ENCODE results near the gene COL4A2.

Gene COL4A2

DNA sequence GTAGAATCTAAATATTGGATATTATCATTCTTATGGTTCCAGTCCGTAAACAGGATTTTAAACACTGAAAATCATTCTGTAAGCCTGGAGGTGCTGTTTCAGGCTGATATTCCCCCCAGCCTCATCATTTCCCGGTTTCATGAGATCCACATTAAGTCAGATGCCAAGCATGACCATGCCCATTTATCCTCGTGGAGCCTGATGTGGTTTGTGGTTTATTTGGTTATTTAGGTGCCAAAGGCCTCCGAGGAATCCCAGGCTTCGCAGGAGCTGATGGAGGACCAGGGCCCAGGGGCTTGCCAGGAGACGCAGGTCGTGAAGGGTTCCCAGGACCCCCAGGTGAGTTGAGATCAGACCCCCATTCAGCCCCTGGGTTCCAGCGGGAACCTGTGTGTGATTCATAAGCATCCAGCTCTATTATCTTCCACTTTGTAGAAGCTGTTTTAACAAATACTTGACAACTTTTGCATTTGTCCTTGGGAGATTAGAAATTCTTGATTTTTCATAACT is 162.0 kb downstream of the COL4A2 start:
- H3K9ac ChIP-seq (ENCODE audit: low read depth, low read length, poor library complexity, severe bottlenecking): no peak overlapping the region
- no peaks in the 10 kb centered on the region for H3K36me3 ChIP-seq (ENCODE audit: insufficient read depth, low read length)
- peaks cover 18% of the 10 kb centered on the region for H3K4me1 ChIP-seq (ENCODE audit: insufficient read depth, low read length, poor library complexity, severe bottlenecking)

DNA sequence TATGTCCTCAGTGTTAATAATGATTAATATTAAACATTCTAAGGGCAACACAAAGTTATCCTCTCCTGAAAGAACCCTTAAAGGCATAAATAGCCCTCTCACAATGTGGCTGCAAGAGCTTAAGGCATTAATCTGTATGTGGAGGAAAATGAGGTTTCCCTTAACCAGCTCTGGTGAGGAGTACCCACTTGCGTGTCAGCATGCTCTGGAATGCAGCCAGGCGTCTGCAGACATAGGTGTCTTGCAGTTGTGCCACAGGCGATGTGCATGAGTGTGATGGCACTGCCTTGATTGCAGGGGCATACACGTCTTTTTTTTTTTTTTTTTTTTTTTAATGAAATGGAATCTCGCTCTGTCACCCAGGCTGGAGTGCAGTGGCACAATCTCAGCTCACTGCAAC is 162.5 kb downstream of the COL4A2 start:
- Histone ChIP-seq H3K4me3 (ENCODE audit: low read length, poor library complexity, severe bottlenecking) (no peak overlapping the region), H3K9ac (ENCODE audit: low read depth, low read length, poor library complexity, severe bottlenecking) (no peak overlapping the region), H3K27me3 (ENCODE audit: insufficient read depth, low read length, poor library complexity, severe bottlenecking) (no peaks in the 10 kb centered on the region), H2AFZ (ENCODE audit: low read length) (no peak overlapping the region), H3K9me2 (replicated peaks; ENCODE audit: low read depth, low read length) (no peaks in the 10 kb centered on the region), H3K4me2 (ENCODE audit: low read depth, low read length, poor library complexity, severe bottlenecking) (no peak overlapping the region), H3K79me2 (ENCODE audit: insufficient read depth, low read length) (peaks cover 6% of the 10 kb centered on the region; the same call in 1 of the 2 replicates), H3K36me3 (ENCODE audit: insufficient read depth, low read length) (no peaks in the 10 kb centered on the region), H3K9me3 (ENCODE audit: insufficient read depth, low read depth, low read length) (no peaks in the 10 kb centered on the region), H3F3A (ENCODE audit: low read depth) (no peaks in the 10 kb centered on the region), H4K20me1 (ENCODE audit: insufficient read depth, low read length, poor library complexity, severe bottlenecking) (no peaks in the 10 kb centered on the region), H3K4me1 (ENCODE audit: insufficient read depth, low read length, poor library complexity, severe bottlenecking) (peaks cover 18% of the 10 kb centered on the region)
- TF ChIP-seq, protein P1, sequence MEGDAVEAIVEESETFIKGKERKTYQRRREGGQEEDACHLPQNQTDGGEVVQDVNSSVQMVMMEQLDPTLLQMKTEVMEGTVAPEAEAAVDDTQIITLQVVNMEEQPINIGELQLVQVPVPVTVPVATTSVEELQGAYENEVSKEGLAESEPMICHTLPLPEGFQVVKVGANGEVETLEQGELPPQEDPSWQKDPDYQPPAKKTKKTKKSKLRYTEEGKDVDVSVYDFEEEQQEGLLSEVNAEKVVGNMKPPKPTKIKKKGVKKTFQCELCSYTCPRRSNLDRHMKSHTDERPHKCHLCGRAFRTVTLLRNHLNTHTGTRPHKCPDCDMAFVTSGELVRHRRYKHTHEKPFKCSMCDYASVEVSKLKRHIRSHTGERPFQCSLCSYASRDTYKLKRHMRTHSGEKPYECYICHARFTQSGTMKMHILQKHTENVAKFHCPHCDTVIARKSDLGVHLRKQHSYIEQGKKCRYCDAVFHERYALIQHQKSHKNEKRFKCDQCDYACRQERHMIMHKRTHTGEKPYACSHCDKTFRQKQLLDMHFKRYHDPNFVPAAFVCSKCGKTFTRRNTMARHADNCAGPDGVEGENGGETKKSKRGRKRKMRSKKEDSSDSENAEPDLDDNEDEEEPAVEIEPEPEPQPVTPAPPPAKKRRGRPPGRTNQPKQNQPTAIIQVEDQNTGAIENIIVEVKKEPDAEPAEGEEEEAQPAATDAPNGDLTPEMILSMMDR (conservative IDR thresholded peaks at IDR 0.05; ENCODE audit: low read length): no peak
- TF ChIP-seq EZH2phosphoT487 (IDR thresholded peaks at IDR 0.05; ENCODE audit: borderline replicate concordance): no peak

More for the DNA sequence above, 162.0 kb downstream of the COL4A2 start:
- Histone ChIP-seq H3K9me2 (replicated peaks; ENCODE audit: low read depth, low read length) (no peaks in the 10 kb centered on the region), H3K79me2 (ENCODE audit: insufficient read depth, low read length) (peaks cover 10% of the 10 kb centered on the region; the same call in 1 of the 2 replicates), H3K27me3 (ENCODE audit: insufficient read depth, low read length, poor library complexity, severe bottlenecking) (no peaks in the 10 kb centered on the region), H3K9me3 (ENCODE audit: insufficient read depth, low read depth, low read length) (no peaks in the 10 kb centered on the region), H2AFZ (ENCODE audit: low read length) (no peak overlapping the region), H4K20me1 (ENCODE audit: insufficient read depth, low read length, poor library complexity, severe bottlenecking) (no peaks in the 10 kb centered on the region), H3K4me2 (ENCODE audit: low read depth, low read length, poor library complexity, severe bottlenecking) (no peak overlapping the region), H3F3A (ENCODE audit: low read depth) (no peaks in the 10 kb centered on the region), H3K4me3 (ENCODE audit: low read length, poor library complexity, severe bottlenecking) (no peak overlapping the region)
- TF ChIP-seq, protein P1 (conservative IDR thresholded peaks at IDR 0.05; ENCODE audit: low read length): no peak
- no peak for TF ChIP-seq EZH2phosphoT487 (IDR thresholded peaks at IDR 0.05; ENCODE audit: borderline replicate concordance)

DNA sequence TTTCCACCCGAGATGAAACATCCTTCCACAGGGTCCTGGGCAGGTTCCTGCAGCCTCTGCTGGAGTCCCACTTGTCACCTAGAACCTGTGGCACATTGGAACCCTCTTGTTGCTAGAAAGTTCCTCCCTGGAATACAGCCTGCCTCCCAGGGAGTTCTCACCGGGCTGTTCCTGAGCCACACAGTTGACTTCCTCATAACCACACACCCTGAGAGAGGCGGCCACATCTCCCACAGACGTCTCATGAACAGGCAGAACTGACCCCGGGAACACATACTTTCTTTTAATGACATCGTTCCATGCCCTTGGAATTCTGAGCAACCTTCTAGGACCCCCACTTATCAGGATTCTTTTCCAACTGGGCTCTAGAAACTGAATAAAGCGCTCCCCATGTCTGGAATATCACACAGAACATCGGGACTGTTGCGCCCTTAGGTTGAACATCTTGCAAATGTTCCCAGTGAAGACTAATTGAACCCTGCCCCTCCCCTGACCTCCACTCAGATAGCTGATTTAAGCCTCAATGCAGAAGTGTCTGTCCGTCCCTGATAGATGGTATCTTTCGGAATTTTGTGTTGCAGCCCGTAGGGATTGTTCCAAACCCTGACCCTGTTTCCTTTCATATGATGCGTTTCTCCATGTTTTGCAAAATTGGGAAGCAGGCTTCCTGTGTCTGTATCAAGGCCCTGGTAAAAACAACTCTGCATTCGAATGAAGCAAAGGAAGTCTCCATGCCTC is 163.4 kb downstream of the COL4A2 start:
- H3K36me3 ChIP-seq (ENCODE audit: insufficient read depth, low read length): no peaks in the 10 kb centered on the region
- H3K4me3 ChIP-seq (ENCODE audit: low read length, poor library complexity, severe bottlenecking): no peak overlapping the region
- H3K27me3 ChIP-seq (ENCODE audit: insufficient read depth, low read length, poor library complexity, severe bottlenecking): no peaks in the 10 kb centered on the region
- H3K4me1 ChIP-seq (ENCODE audit: insufficient read depth, low read length, poor library complexity, severe bottlenecking): peaks cover 15% of the 10 kb centered on the region
- no peak overlapping the region for H3K9ac ChIP-seq (ENCODE audit: low read depth, low read length, poor library complexity, severe bottlenecking)
- H3K79me2 ChIP-seq (ENCODE audit: insufficient read depth, low read length): no peaks in the 10 kb centered on the region
- no peak overlapping the region for H2AFZ ChIP-seq (ENCODE audit: low read length)
- no peaks in the 10 kb centered on the region for H3K9me2 ChIP-seq (replicated peaks; ENCODE audit: low read depth, low read length)
- H3K4me2 ChIP-seq (ENCODE audit: low read depth, low read length, poor library complexity, severe bottlenecking): no peak overlapping the region
- TF ChIP-seq, protein P1 (conservative IDR thresholded peaks at IDR 0.05; ENCODE audit: low read length): no peak
- TF ChIP-seq EZH2phosphoT487 (IDR thresholded peaks at IDR 0.05; ENCODE audit: borderline replicate concordance): no peak
- H3F3A ChIP-seq (ENCODE audit: low read depth): no peaks in the 10 kb centered on the region
- H4K20me1 ChIP-seq (ENCODE audit: insufficient read depth, low read length, poor library complexity, severe bottlenecking): no peaks in the 10 kb centered on the region
- no peaks in the 10 kb centered on the region for H3K9me3 ChIP-seq (ENCODE audit: insufficient read depth, low read depth, low read length)
